Endothelial cell of umbilical vein (primary cell): ENCODE measurements around the gene GABPB2.

Experiments used
- FOS ChIP-seq: IDR thresholded peaks from 2 replicates; pipeline ENCODE4 v1.6.1; 2011; ENCODE audit warnings: mild to moderate bottlenecking, low read length, moderate library complexity, borderline replicate concordance; ENCODE audit not compliant: insufficient read depth
- MYC ChIP-seq: IDR thresholded peaks from one replicate; pipeline ENCODE4 v1.6.1; 2011; ENCODE audit warnings: mild to moderate bottlenecking, low read depth, low read length
- POLR2A ChIP-seq: IDR thresholded peaks from 2 replicates; pipeline ENCODE4 v1.6.1; 2012; ENCODE audit warnings: low read depth, mild to moderate bottlenecking, control low read depth, low read length
- POLR2AphosphoS5 ChIP-seq: IDR thresholded peaks from 2 replicates; pipeline ENCODE4 v1.6.1; 2012; ENCODE audit warnings: low read depth, mild to moderate bottlenecking, control low read depth, low read length, moderate library complexity; ENCODE audit not compliant: insufficient read depth
- TF ChIP-seq, protein P1 (sequence below), 2 donors: IDR thresholded peaks; 1 replicate in 1 of 2; 2 replicates in 1 of 2; pipeline ENCODE4 v1.5.1; 2011; ENCODE audit warnings: low read length in 2 of 2, mild to moderate bottlenecking in 2 of 2, moderate library complexity in 2 of 2, control low read depth in 1 of 2, inconsistent platforms in 1 of 2, low read depth in 1 of 2; ENCODE audit not compliant: insufficient read depth in 1 of 2; ENCODE audit errors: extremely low read depth in 1 of 2

DNA sequence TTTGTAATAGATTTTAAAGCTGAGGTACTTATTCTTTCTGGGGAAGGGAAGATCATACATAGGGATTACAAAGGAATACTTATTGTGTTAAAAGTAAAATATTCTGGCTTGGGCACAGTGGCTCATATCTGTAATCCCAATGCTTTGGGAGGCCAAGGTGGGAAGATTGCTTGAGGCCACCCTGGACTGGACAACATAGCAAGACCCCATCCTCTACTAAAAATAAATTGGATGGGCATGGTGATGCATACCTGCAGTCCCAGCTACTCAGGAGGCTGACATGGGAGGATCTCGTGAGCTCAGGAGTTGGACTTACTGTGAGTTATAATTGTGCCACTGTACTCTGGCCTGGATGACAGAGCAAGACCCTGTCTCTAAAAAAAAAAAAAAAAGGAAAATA, 27.6 kb downstream of the GABPB2 start:
- TF ChIP-seq POLR2A (no peak), FOS (no peak), MYC (no peak), POLR2AphosphoS5 (no peak)
- TF ChIP-seq, protein P1, sequence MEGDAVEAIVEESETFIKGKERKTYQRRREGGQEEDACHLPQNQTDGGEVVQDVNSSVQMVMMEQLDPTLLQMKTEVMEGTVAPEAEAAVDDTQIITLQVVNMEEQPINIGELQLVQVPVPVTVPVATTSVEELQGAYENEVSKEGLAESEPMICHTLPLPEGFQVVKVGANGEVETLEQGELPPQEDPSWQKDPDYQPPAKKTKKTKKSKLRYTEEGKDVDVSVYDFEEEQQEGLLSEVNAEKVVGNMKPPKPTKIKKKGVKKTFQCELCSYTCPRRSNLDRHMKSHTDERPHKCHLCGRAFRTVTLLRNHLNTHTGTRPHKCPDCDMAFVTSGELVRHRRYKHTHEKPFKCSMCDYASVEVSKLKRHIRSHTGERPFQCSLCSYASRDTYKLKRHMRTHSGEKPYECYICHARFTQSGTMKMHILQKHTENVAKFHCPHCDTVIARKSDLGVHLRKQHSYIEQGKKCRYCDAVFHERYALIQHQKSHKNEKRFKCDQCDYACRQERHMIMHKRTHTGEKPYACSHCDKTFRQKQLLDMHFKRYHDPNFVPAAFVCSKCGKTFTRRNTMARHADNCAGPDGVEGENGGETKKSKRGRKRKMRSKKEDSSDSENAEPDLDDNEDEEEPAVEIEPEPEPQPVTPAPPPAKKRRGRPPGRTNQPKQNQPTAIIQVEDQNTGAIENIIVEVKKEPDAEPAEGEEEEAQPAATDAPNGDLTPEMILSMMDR (IDR thresholded peaks at IDR 0.05; ENCODE audit: extremely low read depth in 1 of 2, insufficient read depth in 1 of 2, low read depth in 1 of 2, low read length in 2 of 2): no peak
